BE2C (cell line): ENCODE measurements around the gene SYNPO2.

ENCODE experiments used
- DNase-seq: peaks from one replicate; pipeline ENCODE4 v3.0.0-alpha.2; 2020
- H3K27me3 ChIP-seq: fragments of 250-450 bp; sonication (Bioruptor Pico); 2 replicates; pipeline ENCODE4 v1.5.1; 2020; ENCODE audit warnings: mild to moderate bottlenecking
- H3K36me3 ChIP-seq: fragments of 250-450 bp; sonication (Bioruptor Pico); 2 replicates; pipeline ENCODE4 v1.5.1; 2020; ENCODE audit warnings: mild to moderate bottlenecking
- H3K4me1 ChIP-seq: fragments of 250-450 bp; sonication (Bioruptor Pico); 2 replicates; pipeline ENCODE4 v1.5.1; 2020
- H3K4me3 ChIP-seq: 2 replicates; pipeline ENCODE4 v1.5.1; 2011; ENCODE audit warnings: low read depth, low read length
- H3K9me3 ChIP-seq: fragments of 250-450 bp; sonication (Bioruptor Pico); 2 replicates; pipeline ENCODE4 v1.5.1; 2020
- CTCF ChIP-seq: IDR thresholded peaks from 2 replicates; pipeline ENCODE4 v1.5.1; 2012; ENCODE audit warnings: mild to moderate bottlenecking, low read depth, low read length

Gene SYNPO2

GRCh38 chr4:118947095-118947494, 58.4 kb downstream of the SYNPO2 start:
- Histone ChIP-seq H3K36me3 (peaks cover 29% of the 10 kb centered on the region), H3K4me3 (no peak overlapping the region), H3K4me1 (peaks cover 71% of the 10 kb centered on the region), H3K27me3 (no peaks in the 10 kb centered on the region), H3K9me3 (no peaks in the 10 kb centered on the region)
- no peak for DNase-seq
- no peak for TF ChIP-seq CTCF

GRCh38 chr4:118948545-118949144, 60.0 kb downstream of the SYNPO2 start:
- DNase-seq: no peak
- peaks cover 28% of the 10 kb centered on the region for H3K36me3 ChIP-seq
- H3K9me3 ChIP-seq: no peaks in the 10 kb centered on the region
- H3K4me1 ChIP-seq: peaks cover 66% of the 10 kb centered on the region
- TF ChIP-seq CTCF: no peak
- H3K27me3 ChIP-seq: no peaks in the 10 kb centered on the region
- no peak overlapping the region for H3K4me3 ChIP-seq

- Histone ChIP-seq H3K4me3 (no peak overlapping the region), H3K36me3 (peaks cover 23% of the 10 kb centered on the region), H3K9me3 (no peaks in the 10 kb centered on the region), H3K27me3 (no peaks in the 10 kb centered on the region), H3K4me1 (peaks cover 57% of the 10 kb centered on the region)
- TF ChIP-seq CTCF: peak; percentile 6; the same call in 1 of the 2 replicates
- no peak for DNase-seq
These were observed 61.6 kb downstream of the SYNPO2 start for GRCh38 chr4:118950224-118950623.

GRCh38 chr4:118950929-118951570, 62.4 kb downstream of the SYNPO2 start:
- peaks cover 26% of the 10 kb centered on the region for H3K36me3 ChIP-seq
- no peaks in the 10 kb centered on the region for H3K9me3 ChIP-seq
- no peak for TF ChIP-seq CTCF
- H3K4me1 ChIP-seq: peaks cover 58% of the 10 kb centered on the region
- H3K4me3 ChIP-seq: no peak overlapping the region
- no peak for DNase-seq
- no peaks in the 10 kb centered on the region for H3K27me3 ChIP-seq

GRCh38 chr4:118953276-118953675, 64.6 kb downstream of the SYNPO2 start:
- Histone ChIP-seq H3K4me1 (peaks cover 57% of the 10 kb centered on the region), H3K4me3 (no peak overlapping the region), H3K27me3 (no peaks in the 10 kb centered on the region), H3K9me3 (no peaks in the 10 kb centered on the region), H3K36me3 (peaks cover 39% of the 10 kb centered on the region)
- TF ChIP-seq CTCF: no peak
- DNase-seq: no peak

- no peak for DNase-seq
- H3K36me3 ChIP-seq: peaks cover 43% of the 10 kb centered on the region
- H3K27me3 ChIP-seq: no peaks in the 10 kb centered on the region
- peak; percentile 64 for TF ChIP-seq CTCF
- H3K4me3 ChIP-seq: no peak overlapping the region
- H3K4me1 ChIP-seq: peaks cover 67% of the 10 kb centered on the region
- H3K9me3 ChIP-seq: no peaks in the 10 kb centered on the region
These were observed 65.6 kb downstream of the SYNPO2 start for GRCh38 chr4:118954246-118954645.
